GM19463 (cell line): ENCODE data around the gene KRT39.

Source experiments
- ATAC-seq: cut with Tn5 transposase; IDR thresholded peaks from one replicate; pipeline ENCODE4 v1.9.1; 2021; ENCODE audit warnings: mild to moderate bottlenecking, moderate library complexity; ENCODE audit not compliant: unreplicated experiment

Gene KRT39

DNA sequence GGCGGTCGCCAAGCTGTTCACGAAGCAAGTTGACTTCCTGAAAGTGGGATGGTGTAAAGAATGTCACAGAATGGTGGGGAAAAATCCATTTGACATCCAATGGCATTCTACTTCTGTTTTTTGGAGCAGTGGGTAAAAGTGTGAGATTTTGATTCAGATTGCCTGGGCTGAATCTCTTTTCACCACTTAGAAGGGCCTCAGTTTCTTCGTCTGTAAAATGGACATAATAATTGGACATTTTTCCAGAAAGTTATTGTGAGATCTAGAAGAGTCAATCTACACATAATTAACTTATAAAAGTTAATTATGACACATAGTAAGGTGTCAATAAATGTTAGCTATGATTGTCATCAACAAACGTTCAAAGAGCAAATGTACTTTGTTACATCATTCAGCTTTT, 14.4 kb upstream of the KRT39 start:
- no peak for ATAC-seq

GRCh38 chr17:40980596-40980995, 13.8 kb upstream of the KRT39 start:
- no peak for ATAC-seq

DNA sequence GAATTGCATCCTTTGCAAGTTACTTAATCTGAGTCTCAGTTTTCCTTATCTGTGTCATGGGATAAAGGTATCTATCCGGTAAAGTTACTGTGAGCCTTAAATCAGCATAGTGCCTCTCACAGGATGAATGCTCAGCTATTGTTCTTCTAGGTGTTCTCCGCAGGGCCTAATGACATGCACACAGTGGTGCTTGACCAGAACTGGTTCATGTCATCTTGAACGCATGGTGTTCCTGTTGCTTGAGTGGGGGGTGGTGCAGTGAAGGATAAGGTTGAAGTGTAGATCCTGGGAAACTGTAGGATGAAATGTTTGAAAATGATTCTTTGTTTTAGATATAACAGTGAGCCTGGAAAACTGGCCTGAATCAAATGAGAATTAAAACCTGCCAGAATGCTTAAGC, 13.4 kb upstream of the KRT39 start:
- ATAC-seq = no peak

- no peak for ATAC-seq
Measured at GRCh38 chr17:40978575-40979151, 11.9 kb upstream of the KRT39 start.

GRCh38 chr17:40975516-40975915, 8.8 kb upstream of the KRT39 start:
- ATAC-seq = no peak

DNA sequence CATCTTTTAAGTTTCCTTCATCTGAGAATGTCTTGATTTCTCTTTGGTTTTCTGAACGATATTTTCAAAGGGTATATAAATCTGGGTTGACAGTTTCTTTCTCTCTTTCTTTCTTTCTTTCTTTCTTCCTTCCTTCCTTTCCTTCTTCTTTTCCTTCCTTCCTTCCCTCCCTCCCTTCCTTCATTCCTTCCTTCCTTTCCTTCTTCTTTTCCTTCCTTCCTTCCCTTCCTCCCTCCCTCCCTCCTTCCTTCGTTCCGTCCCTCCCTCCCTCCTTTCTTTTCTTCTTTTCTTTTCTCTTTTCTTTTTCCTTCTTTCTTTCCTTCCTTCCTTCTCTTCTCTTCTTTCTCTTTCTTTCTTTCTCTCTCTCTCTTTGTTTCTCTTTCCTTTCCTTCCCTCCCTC, 7.6 kb upstream of the KRT39 start:
- ATAC-seq = no peak

- no peak for ATAC-seq
Measured at GRCh38 chr17:40967582-40967981, 834 bp upstream of the KRT39 start.

DNA sequence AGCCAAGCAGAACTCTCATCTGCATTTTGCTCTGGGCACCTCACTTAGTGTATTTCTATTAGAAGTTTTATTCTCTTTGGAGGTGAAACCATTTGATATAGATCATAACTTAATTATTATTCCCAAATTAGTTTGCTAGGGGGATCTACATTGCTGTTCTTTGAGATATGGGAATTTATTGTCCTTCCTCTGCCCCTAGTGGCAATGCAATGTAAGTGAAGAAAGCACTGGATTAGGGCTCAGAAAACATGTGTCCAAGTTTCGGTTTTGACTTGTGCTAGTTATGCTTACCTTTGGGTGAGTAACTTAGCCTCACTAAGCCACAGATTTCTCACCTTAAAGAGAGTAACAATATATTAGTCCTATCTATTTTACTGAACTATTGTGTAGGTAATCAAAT, 2.9 kb downstream of the KRT39 start:
- ATAC-seq = no peak

GRCh38 chr17:40962059-40962561, 4.6 kb downstream of the KRT39 start:
- no peak for ATAC-seq

DNA sequence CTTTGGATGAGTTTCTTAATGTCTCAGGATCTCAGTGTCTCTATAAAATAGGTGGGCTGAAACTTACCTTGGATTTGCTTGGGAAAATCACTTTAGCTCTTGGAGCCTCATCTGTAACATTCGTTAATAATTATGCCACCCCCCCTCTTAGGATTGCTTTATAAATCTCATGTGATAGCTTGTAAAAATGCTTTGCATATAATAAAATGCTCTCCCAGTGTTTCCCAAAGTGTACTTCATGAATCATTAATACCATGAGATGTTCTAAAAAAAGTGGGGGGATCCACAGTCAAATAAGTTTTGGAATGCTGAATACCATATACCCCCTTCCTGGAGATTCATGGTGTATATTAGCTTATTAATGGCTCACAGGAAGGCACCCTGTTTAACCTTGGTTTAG, 5.2 kb downstream of the KRT39 start:
- no peak for ATAC-seq

DNA sequence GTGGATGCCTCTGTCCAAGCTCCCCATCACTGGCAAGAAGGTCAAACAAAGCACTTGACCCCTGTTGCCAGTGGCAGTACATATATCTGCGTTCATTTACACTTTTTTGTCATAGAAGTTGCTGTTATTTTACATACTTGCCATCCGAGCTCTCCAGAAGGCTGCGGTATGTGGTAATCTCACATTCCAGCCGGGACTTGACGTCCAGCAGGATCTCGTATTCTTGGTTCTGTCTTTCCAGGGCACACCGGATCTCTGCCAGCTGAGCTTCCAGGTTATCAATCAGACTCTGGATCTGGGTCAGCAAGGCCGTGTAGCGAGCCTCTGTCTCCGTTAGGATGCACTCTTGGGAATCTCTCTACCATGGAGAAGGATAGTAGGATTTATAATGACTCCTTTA, 6.6 kb downstream of the KRT39 start:
- no peak for ATAC-seq

GRCh38 chr17:40958086-40958953, 8.4 kb downstream of the KRT39 start:
- no peak for ATAC-seq

- ATAC-seq = no peak
Measured at GRCh38 chr17:40956401-40957254, 10.1 kb downstream of the KRT39 start.

DNA sequence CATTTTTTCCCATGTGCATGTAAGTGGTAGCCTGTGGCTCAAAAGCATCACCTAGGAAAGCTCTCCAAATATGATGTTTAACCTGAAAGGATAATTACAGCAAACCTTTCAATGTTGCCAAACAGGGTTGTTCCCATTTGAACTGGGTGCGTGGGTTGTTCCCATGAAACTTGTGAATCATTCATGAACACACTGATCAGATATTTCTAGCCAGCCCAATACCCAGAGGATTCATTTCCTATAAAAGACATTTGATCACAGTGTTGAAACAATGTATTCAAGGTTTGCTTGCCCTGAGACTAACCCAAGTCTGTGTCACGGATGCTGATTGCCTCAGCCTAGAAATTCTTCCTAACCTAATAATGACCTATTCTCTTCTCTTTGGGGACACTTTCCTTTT, 12.9 kb downstream of the KRT39 start:
- no peak for ATAC-seq

DNA sequence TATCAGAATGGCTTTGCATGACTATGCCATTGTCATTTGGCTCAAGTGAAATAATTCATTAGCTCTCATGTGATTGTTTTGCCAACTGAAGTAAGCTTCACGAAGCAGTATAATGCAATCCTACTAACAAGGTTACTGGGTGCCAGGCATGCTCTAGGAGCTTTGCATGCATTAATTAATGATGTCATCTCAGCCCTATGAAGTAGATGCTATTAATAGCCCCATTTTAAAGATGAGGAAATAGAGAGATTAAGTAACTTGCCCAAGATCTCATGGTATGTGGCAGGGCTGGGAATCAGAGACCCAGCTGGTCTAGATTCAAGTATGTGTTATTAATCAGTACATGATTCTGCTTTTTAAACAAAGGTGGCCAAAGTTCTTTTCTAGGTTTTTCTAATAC, 14.1 kb downstream of the KRT39 start:
- no peak for ATAC-seq

GRCh38 chr17:40952154-40952553, 14.6 kb downstream of the KRT39 start:
- ATAC-seq = no peak

DNA sequence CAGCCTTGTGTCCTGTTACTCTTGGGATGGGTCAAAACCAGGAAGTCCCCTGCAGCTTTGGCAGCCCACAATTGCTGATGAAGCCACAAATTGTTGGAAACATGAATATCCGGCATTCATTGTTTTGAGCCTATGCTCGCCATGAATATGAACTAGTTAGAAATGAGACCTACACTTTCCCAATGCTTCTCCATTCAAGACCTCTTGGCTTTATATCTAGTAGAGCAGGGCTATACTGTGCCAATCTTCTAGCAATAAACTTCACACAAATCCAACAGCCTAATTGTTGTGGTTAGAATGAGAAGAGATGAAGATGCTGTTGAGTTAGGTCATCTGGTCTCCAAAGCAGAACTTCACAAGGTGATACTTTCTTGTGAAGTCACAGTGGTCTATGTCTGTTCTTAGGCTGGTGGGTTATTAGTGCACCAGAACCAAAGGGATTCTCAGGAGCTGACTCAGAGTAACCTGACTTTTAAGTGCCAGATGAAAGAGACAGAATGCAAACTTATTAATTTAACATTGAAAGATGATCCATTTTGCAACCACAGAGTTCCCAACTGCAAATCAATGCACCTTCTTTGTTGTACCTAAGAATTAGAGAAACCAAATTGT, 15.6 kb downstream of the KRT39 start:
- ATAC-seq = no peak

DNA sequence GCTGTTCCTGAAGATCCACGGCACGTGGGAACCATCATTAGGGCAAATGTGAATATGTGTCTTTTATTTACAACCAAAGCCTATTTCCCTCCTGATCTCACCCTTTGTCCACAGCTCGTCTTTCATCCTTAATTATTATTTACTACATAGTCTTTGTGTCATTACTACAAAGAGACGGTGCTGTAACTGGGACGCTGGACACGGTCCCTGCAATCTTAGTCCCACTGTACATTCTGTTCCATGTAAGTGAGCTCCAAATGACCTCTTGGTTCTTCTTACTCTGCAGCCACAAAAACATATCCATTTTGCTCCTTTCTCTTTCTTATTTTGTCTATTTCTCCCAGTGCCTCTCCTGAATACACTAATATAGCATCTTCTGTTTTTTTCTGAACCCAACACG, 16.6 kb downstream of the KRT39 start:
- ATAC-seq = no peak

GRCh38 chr17:40949418-40949817, 17.3 kb downstream of the KRT39 start:
- ATAC-seq = no peak

GRCh38 chr17:40947929-40948328, 18.8 kb downstream of the KRT39 start:
- ATAC-seq = no peak

DNA sequence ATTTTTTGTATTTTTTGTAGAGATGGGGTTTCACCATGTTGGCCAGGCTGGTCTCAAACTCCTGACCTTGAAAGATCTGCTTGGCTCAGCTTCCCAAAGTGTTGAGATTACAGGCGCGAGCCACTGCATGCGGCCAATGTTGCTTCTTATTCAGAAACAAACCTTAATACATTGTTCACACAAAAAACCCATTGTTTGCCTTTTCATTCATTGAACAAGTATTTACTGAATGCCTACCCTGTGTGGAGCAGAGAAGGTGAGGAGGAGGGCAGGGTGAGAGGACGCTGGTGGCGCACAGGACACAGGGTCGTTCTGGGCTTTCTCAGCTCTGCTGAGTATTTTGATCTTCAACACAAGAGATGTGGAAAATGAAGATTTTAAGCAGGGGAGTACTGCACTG, 21.3 kb downstream of the KRT39 start:
- no peak for ATAC-seq
